Esophagus squamous epithelium (tissue), 4 donors: ENCODE data around the gene HOATZ.

Source experiments
- POLR2A ChIP-seq, 4 donors: fragments of 450-650 bp; IDR thresholded peaks; one replicate each; pipeline ENCODE4 v1.6.1; 2017; ENCODE audit warnings: antibody characterized with exemption in 4 of 4, mild to moderate bottlenecking in 4 of 4, moderate library complexity in 3 of 4
- TF ChIP-seq, protein P1 (sequence below), 6 experiments: fragments of 450-650 bp in 4 of 6; fragments of 200-600 bp in 2 of 6; sonication (generic) in 2 of 6; IDR thresholded peaks; one replicate each; pipeline ENCODE4 v1.5.1; 2016 to 2019; ENCODE audit warnings: antibody characterized with exemption in 6 of 6, mild to moderate bottlenecking in 4 of 6, moderate library complexity in 4 of 6

DNA sequence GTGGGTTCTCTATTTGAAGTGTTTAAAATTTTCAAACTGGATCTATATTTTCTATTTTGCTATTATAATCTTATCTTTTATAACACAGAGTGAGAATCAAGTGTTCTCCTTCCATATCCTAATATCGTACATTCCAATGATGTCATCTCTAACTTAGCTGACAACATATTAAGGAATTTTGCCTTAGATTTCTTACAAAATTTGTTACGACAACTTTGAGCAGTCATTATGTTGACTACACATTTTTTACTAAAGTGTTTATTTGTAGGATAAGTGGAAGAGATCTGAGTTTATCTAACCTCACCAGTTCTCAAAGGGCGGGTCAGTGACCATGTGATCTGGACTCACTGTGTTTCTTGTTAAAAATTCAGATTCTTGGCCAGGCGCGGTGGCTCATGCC is 15.1 kb upstream of the HOATZ start:
- TF ChIP-seq, protein P1, sequence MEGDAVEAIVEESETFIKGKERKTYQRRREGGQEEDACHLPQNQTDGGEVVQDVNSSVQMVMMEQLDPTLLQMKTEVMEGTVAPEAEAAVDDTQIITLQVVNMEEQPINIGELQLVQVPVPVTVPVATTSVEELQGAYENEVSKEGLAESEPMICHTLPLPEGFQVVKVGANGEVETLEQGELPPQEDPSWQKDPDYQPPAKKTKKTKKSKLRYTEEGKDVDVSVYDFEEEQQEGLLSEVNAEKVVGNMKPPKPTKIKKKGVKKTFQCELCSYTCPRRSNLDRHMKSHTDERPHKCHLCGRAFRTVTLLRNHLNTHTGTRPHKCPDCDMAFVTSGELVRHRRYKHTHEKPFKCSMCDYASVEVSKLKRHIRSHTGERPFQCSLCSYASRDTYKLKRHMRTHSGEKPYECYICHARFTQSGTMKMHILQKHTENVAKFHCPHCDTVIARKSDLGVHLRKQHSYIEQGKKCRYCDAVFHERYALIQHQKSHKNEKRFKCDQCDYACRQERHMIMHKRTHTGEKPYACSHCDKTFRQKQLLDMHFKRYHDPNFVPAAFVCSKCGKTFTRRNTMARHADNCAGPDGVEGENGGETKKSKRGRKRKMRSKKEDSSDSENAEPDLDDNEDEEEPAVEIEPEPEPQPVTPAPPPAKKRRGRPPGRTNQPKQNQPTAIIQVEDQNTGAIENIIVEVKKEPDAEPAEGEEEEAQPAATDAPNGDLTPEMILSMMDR (IDR thresholded peaks at IDR 0.05) = no peak
- no peak for TF ChIP-seq POLR2A (IDR thresholded peaks at IDR 0.05)
